Vagina (tissue), 2 donors: ENCODE results near the gene SPATA6L. TPM values are rescaled to one million over a fixed set of nuclear protein-coding genes. Genes with fewer than 3 reads are reported as not detected.

ENCODE experiments used
- DNase-seq, 2 donors: peaks; one replicate each; pipeline ENCODE4 v3.0.0-alpha.2; 2017; ENCODE audit errors: extremely low spot score in 2 of 2
- H3K27ac ChIP-seq: fragments of 200-600 bp; sonication (generic); one replicate; pipeline ENCODE4 v1.5.1; 2019
- H3K27me3 ChIP-seq: fragments of 200-600 bp; sonication (generic); one replicate; pipeline ENCODE4 v1.5.1; 2019
- H3K36me3 ChIP-seq, 2 donors: fragments of 200-600 bp; sonication (generic); one replicate each; pipeline ENCODE4 v1.5.1; 2017 to 2019
- H3K4me1 ChIP-seq: fragments of 200-600 bp; sonication (generic); one replicate; pipeline ENCODE4 v1.5.1; 2019
- H3K4me3 ChIP-seq, 2 donors: fragments of 200-600 bp; sonication (generic); 1 replicate in 1 of 2; 2 replicates in 1 of 2; pipeline ENCODE4 v1.5.1; 2016 to 2019
- H3K9me3 ChIP-seq: fragments of 200-600 bp; sonication (generic); one replicate; pipeline ENCODE4 v1.5.1; 2019
- CTCF ChIP-seq, 3 experiments: fragments of 450-650 bp in 2 of 3; fragments of 200-600 bp in 1 of 3; sonication (generic) in 1 of 3; IDR thresholded peaks; one replicate each; pipeline ENCODE4 v1.5.1; 2017 to 2019; ENCODE audit warnings: antibody characterized with exemption in 3 of 3, mild to moderate bottlenecking in 2 of 3, moderate library complexity in 2 of 3
- POLR2A ChIP-seq, 2 donors: fragments of 450-650 bp; IDR thresholded peaks; one replicate each; pipeline ENCODE4 v1.6.1; 2017; ENCODE audit warnings: antibody characterized with exemption in 2 of 2, mild to moderate bottlenecking in 2 of 2, moderate library complexity in 2 of 2
- POLR2AphosphoS5 ChIP-seq, 2 donors: sonication (generic); formaldehyde crosslinking; IDR thresholded peaks; one replicate each; pipeline ENCODE4 v1.9.0; 2017; ENCODE audit warnings: antibody characterized with exemption in 2 of 2, mild to moderate bottlenecking in 2 of 2, low read depth in 1 of 2; ENCODE audit not compliant: insufficient read depth in 1 of 2
- intact Hi-C: fragments of 100-400 bp; cut with DNase I; formaldehyde crosslinking; loops from one replicate; pipeline ENCODE4 v1.15.1; 2023
- total RNA-seq: library from RNA; depleted of rRNA; stranded (reverse); fragments of >200 nt; gene quantifications from one replicate; pipeline ENCODE4 v1.2.3, GENCODE V29; 2016

SPATA6L gene
- total RNA-seq, 1 donor from 2014 or later: 3.9 TPM

- TF ChIP-seq POLR2A (IDR thresholded peaks at IDR 0.05) (no peak), CTCF (IDR thresholded peaks at IDR 0.05) (no peak), POLR2AphosphoS5 (IDR thresholded peaks at IDR 0.05; ENCODE audit: insufficient read depth in 1 of 2, low read depth in 1 of 2) (no peak)
- Histone ChIP-seq H3K4me3 (no peak overlapping the region), H3K9me3 (no peaks in the 10 kb centered on the region), H3K27ac (no peak overlapping the region), H3K27me3 (no peaks in the 10 kb centered on the region), H3K4me1 (no peaks in the 10 kb centered on the region), H3K36me3 (peaks cover 0 to 18% of the 10 kb centered on the region in 2 donors)
- intact Hi-C loops: no loop called here
- no peak for DNase-seq
Measured at GRCh38 chr9:4706971-4707622, 40.8 kb upstream of the SPATA6L start.

- Histone ChIP-seq H3K36me3 (peaks cover 0 to 15% of the 10 kb centered on the region in 2 donors), H3K4me1 (no peaks in the 10 kb centered on the region), H3K9me3 (no peaks in the 10 kb centered on the region), H3K27me3 (no peaks in the 10 kb centered on the region), H3K4me3 (no peak overlapping the region), H3K27ac (no peak overlapping the region)
- intact Hi-C loops: no loop called here
- TF ChIP-seq POLR2A (IDR thresholded peaks at IDR 0.05) (no peak), CTCF (IDR thresholded peaks at IDR 0.05) (no peak)
- no peak for DNase-seq
Measured at GRCh38 chr9:4706021-4706420, 39.7 kb upstream of the SPATA6L start.

- no peaks in the 10 kb centered on the region for H3K27me3 ChIP-seq
- TF ChIP-seq CTCF (IDR thresholded peaks at IDR 0.05): no peak
- no peak for TF ChIP-seq POLR2AphosphoS5 (IDR thresholded peaks at IDR 0.05; ENCODE audit: insufficient read depth in 1 of 2, low read depth in 1 of 2)
- no peak for DNase-seq
- intact Hi-C loops: no loop called here
- H3K4me1 ChIP-seq: no peaks in the 10 kb centered on the region
- peaks cover 0 to 21% of the 10 kb centered on the region in 2 donors for H3K36me3 ChIP-seq
- no peaks in the 10 kb centered on the region for H3K9me3 ChIP-seq
- no peak overlapping the region for H3K4me3 ChIP-seq
- H3K27ac ChIP-seq: no peak overlapping the region
Measured at GRCh38 chr9:4704129-4704528, 37.8 kb upstream of the SPATA6L start.

GRCh38 chr9:4701526-4701925 lies 35.2 kb upstream of the SPATA6L start:
- Histone ChIP-seq H3K27ac (no peak overlapping the region), H3K4me3 (no peak overlapping the region), H3K36me3 (peaks cover 0 to 41% of the 10 kb centered on the region in 2 donors), H3K4me1 (no peaks in the 10 kb centered on the region), H3K9me3 (no peaks in the 10 kb centered on the region), H3K27me3 (no peaks in the 10 kb centered on the region)
- no peak for DNase-seq
- intact Hi-C loops: no loop called here
- TF ChIP-seq POLR2A (IDR thresholded peaks at IDR 0.05): no peak
- TF ChIP-seq POLR2AphosphoS5 (IDR thresholded peaks at IDR 0.05; ENCODE audit: insufficient read depth in 1 of 2, low read depth in 1 of 2): no peak
- TF ChIP-seq CTCF (IDR thresholded peaks at IDR 0.05): no peak

- Histone ChIP-seq H3K36me3 (peaks cover 0 to 41% of the 10 kb centered on the region in 2 donors), H3K4me1 (no peaks in the 10 kb centered on the region), H3K27me3 (no peaks in the 10 kb centered on the region), H3K9me3 (no peaks in the 10 kb centered on the region), H3K27ac (no peak overlapping the region), H3K4me3 (no peak overlapping the region)
- intact Hi-C loops: no loop called here
- TF ChIP-seq CTCF (IDR thresholded peaks at IDR 0.05): no peak
- DNase-seq: no peak
Measured at GRCh38 chr9:4700932-4701331, 34.7 kb upstream of the SPATA6L start.
